ENCODE measurements around the gene RNF175. TPM values are rescaled to one million over a fixed set of nuclear protein-coding genes. Genes with fewer than 3 reads are reported as not detected.

The RNF175 gene
- total RNA-seq, 4 donors from 2014 or later: not detected

GRCh38 chr4:153728660-153729059 is 31.2 kb downstream of the RNF175 start:
- TF ChIP-seq, protein P1, sequence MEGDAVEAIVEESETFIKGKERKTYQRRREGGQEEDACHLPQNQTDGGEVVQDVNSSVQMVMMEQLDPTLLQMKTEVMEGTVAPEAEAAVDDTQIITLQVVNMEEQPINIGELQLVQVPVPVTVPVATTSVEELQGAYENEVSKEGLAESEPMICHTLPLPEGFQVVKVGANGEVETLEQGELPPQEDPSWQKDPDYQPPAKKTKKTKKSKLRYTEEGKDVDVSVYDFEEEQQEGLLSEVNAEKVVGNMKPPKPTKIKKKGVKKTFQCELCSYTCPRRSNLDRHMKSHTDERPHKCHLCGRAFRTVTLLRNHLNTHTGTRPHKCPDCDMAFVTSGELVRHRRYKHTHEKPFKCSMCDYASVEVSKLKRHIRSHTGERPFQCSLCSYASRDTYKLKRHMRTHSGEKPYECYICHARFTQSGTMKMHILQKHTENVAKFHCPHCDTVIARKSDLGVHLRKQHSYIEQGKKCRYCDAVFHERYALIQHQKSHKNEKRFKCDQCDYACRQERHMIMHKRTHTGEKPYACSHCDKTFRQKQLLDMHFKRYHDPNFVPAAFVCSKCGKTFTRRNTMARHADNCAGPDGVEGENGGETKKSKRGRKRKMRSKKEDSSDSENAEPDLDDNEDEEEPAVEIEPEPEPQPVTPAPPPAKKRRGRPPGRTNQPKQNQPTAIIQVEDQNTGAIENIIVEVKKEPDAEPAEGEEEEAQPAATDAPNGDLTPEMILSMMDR (IDR thresholded peaks at IDR 0.05; ENCODE audit: low read depth): no peak

GRCh38 chr4:153728151-153728550 is 31.7 kb downstream of the RNF175 start:
- TF ChIP-seq, protein P1 (IDR thresholded peaks at IDR 0.05; ENCODE audit: low read depth): no peak

DNA sequence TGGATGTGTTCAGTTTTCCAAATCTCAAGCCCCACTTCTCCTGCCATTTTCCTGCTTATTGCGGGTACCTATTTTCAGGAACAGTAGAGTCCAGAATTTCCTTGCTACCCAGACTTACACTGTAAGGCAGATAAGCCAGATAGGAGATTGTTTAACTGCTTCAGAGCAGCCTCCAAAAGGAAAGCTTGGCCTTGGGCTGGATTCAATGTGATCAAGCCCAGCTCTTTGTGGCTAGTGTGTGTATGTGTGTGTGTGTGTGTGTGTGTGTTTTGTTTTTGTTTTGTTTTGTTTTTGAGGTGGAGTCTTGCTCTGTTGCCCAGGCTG is 34.0 kb downstream of the RNF175 start:
- TF ChIP-seq, protein P1 (IDR thresholded peaks at IDR 0.05; ENCODE audit: low read depth): no peak

DNA sequence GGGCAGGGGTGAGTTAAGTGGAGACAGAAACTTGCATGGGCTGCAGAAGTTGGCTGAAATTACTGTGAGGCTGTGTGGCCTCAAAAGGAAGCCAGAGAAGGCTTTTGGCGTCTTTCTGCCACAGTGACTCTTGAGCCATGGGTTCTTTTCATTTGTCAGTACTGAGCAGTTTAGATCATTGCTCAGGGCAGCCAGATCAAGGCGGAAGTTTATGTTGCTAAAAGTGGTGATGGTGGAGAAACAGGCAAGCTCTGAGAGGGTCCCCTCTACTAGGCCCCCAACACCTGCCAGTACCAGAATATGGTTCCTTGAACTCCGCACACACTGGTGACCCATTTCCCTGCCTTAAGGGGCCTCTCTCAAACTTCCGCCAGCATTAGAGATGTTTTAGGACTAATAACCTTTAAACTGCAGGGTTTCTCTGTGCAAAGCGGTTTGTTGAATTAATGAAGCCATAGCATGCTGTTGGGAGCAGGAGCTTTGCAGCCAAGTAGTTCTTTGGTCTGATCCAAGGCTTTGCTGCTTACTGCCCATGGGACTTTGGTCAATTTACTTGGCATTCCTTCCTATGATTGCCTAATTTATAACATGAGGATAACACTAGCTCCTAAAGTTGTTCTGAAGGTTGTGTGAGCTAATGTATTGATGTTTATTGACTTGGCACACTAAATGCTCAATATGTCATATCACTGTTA is 34.5 kb downstream of the RNF175 start:
- TF ChIP-seq, protein P1 (IDR thresholded peaks at IDR 0.05; ENCODE audit: low read depth): no peak

GRCh38 chr4:153724606-153725005 is 35.2 kb downstream of the RNF175 start:
- TF ChIP-seq, protein P1 (IDR thresholded peaks at IDR 0.05; ENCODE audit: low read depth): no peak

DNA sequence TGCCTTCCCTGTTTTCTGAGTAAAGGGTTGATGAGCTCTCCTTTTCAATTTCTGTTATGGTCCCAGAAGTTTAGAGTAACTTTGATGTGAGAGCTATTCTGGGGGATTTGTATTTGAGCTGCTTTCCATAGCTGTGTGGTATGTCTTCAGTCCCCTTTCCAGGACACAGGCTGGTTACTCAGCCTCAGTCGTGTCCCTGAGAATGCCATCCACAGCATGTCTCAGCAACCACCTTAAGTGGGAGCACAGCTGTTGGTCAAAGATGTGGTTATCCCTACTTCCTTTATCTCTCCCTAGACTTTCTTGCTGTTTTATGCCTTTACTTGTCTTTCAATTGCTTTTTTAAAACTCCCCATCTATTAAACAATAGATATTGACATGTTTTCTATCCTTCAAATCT is 37.8 kb downstream of the RNF175 start:
- TF ChIP-seq, protein P1 (IDR thresholded peaks at IDR 0.05; ENCODE audit: low read depth): no peak

DNA sequence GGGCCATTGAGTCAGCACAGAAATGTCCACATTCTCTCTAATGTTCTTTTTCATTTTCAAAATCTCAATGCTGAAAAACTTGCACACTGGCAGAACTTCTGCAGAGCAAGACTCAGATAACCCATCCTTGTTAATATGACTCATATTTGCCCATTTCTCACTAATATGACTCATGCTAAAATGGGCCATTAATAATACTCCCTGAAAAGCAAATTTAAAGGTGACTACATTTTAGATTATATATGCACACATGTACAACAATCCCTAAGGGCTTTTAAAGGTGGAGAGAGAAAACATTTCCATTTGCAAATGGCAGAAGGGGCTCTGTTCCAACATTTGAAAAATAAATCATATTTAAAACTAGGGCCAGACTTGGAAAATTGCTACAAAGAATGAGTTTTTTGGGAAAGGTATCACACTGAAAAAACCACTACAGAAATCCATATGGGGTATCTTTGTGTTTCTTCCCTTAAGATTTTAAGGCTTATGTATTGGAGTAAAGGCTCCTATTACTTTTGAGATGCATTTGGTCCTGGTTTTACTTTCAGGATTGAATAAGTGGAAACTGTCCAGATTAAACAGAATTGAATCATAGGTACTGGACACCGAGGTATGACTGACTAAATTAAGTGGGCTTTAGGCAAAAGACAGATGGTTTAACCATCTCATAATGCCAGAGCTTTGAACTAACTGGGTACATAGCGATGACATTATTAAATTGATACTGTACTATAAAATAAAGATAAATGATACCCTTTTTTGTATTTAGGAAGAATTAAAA is 45.8 kb downstream of the RNF175 start:
- TF ChIP-seq, protein P1 (IDR thresholded peaks at IDR 0.05; ENCODE audit: low read depth): no peak
